Prostate gland (tissue), 2 donors: ENCODE data around the gene PLVAP. TPM values are rescaled to one million over a fixed set of nuclear protein-coding genes. Genes with fewer than 3 reads are reported as not detected.

Experiments used
- DNase-seq: peaks from one replicate; pipeline ENCODE4 v3.0.0-alpha.2; 2019; ENCODE audit warnings: low spot score
- H3K27ac ChIP-seq, 2 donors: fragments of 200-600 bp; sonication (generic); 2 replicates each; pipeline ENCODE4 v1.5.1; 2017 to 2019
- H3K27me3 ChIP-seq: fragments of 200-600 bp; sonication (generic); replicated peaks from 2 replicates; pipeline ENCODE4 v1.5.1; 2019; ENCODE audit not compliant: insufficient read depth
- H3K36me3 ChIP-seq, 2 donors: fragments of 200-600 bp; sonication (generic); 1 replicate in 1 of 2; 2 replicates in 1 of 2; pipeline versions ENCODE4 v1.5.1 to v1.8.1; 2017 to 2019
- H3K4me1 ChIP-seq: fragments of 200-600 bp; sonication (generic); replicated peaks from 2 replicates; pipeline ENCODE4 v1.5.1; 2019
- H3K4me3 ChIP-seq, 2 donors: fragments of 200-600 bp; sonication (generic); 2 replicates each; pipeline ENCODE4 v1.5.1; 2017 to 2019
- H3K9me3 ChIP-seq: fragments of 200-600 bp; sonication (generic); 2 replicates; pipeline ENCODE4 v1.5.1; 2017
- POLR2A ChIP-seq: fragments of 450-650 bp; IDR thresholded peaks from one replicate; pipeline ENCODE4 v1.6.1; 2016; ENCODE audit warnings: antibody characterized with exemption, mild to moderate bottlenecking
- POLR2AphosphoS5 ChIP-seq: sonication (generic); formaldehyde crosslinking; IDR thresholded peaks from one replicate; pipeline ENCODE4 v1.6.1; 2017; ENCODE audit warnings: antibody characterized with exemption
- WGBS: methylation state at CpG from one replicate; pipeline ENCODE4 v1.1.5; 2018; 5-methylcytosine and 5-hydroxymethylcytosine counted together
- intact Hi-C: fragments of 100-400 bp; cut with DNase I; formaldehyde crosslinking; loops from one replicate; pipeline ENCODE4 v1.14.2; 2022
- total RNA-seq, 2 donors: library from RNA; depleted of rRNA; stranded (reverse); fragments of >200 nt; gene quantifications; one replicate each; pipeline ENCODE4 v1.1.0, GENCODE V29; 2016
- TF ChIP-seq, protein P1 (sequence below), 4 experiments: fragments of 200-600 bp in 2 of 4; fragments of 450-650 bp in 2 of 4; sonication (generic) in 2 of 4; IDR thresholded peaks; 1 replicate in 3 of 4; 2 replicates in 1 of 4; pipeline ENCODE4 v1.5.1; 2016 to 2019; ENCODE audit warnings: antibody characterized with exemption in 4 of 4, mild to moderate bottlenecking in 2 of 4, moderate library complexity in 2 of 4

Gene PLVAP
- total RNA-seq, 2 donors from 2014 or later, result 33.5 to 35.4 TPM

DNA sequence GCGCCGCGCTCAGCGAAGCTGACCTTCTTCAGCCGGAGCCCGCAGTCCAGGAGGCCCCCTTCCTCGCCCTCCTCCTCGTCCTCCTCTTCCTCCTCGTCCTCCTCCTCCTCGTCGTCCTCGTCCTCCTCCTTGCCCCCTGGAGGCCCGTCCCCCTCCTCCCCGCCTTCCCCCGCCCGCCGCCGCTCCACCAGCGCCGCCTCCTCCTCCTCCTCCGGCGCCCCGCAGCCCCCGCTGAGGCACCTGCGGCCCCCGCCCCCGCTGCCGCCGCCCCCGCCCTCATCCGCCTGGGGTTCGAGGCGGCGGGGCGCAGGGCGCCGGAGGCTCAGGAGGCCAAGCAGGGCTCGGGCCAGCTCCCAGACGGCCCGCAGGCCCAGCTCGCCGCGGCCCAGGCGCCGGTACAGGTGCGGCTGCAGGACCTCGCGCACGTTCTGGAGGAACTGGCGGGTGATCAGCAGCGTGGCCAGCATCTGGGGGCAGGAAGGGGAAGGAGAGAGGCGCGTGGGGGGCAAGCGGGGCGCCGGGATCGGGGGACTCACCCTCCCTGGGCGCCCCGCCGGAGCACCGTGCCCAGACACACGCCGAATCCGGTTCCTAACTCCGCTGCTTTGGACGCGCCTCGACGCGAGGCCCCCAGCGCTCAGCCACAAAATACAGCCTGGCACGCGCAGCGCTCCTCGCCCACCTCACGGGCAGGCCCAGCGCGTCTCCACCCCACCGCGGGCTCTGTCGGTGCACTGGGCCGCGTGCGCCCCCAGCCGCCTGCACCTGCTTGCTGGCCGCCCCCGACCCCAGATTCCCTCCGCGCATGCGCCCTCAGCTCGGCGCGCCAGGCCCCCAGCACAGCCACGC, 48.4 kb downstream of the PLVAP start:
- WGBS, result 21% methylated on average over 57 of the region's 94 CpGs

DNA sequence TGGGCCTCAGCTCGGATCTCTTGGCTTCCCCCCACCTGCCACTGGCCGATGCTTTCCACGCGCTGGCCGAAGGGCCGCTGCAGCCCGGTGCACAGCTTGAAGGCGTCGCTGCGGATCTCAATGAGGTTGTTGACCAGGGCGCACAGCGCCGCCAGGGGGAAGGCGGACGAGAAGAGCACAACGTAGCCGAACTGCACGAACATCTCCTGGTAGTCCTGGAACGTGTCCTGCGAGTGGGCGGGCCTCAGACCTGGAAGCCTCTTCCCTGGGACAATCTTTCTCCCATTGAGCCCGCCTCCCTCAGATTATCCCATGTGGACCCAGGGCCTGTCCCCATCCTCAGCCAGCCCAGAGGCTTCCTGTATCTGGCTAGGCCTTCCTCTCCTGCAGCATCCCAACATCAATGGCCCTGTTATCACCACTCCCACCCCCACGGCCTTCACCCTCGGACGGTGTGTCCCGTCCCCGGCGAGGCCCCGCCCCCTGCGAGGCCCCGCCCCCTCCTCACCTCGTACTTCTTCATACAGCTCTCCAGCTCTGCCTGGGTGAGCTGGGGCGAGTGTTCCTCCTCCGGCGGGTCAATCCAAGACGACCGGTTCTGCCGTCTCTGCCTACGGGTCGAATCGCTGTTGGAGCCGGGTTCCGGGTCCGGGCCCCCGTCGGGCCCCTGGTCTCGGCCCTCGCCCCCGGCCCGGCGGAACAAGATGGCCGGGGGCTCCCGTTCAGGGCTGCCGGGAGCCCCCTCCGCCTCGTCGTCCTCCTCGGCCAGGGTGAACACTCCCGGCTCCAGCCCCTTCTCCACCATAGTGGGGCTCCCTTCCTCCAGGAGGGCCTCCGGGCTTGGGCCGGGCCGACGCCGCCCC, 49.3 kb downstream of the PLVAP start:
- H3K4me1 ChIP-seq, result peaks cover 9% of the 10 kb centered on the region
- H3K36me3 ChIP-seq, result no peaks in the 10 kb centered on the region
- H3K27me3 ChIP-seq, result no peaks in the 10 kb centered on the region
- TF ChIP-seq, protein P1, sequence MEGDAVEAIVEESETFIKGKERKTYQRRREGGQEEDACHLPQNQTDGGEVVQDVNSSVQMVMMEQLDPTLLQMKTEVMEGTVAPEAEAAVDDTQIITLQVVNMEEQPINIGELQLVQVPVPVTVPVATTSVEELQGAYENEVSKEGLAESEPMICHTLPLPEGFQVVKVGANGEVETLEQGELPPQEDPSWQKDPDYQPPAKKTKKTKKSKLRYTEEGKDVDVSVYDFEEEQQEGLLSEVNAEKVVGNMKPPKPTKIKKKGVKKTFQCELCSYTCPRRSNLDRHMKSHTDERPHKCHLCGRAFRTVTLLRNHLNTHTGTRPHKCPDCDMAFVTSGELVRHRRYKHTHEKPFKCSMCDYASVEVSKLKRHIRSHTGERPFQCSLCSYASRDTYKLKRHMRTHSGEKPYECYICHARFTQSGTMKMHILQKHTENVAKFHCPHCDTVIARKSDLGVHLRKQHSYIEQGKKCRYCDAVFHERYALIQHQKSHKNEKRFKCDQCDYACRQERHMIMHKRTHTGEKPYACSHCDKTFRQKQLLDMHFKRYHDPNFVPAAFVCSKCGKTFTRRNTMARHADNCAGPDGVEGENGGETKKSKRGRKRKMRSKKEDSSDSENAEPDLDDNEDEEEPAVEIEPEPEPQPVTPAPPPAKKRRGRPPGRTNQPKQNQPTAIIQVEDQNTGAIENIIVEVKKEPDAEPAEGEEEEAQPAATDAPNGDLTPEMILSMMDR (IDR thresholded peaks at IDR 0.05), result peak; percentile 28 to 77 (median 55)
- peak; percentile 18 for TF ChIP-seq POLR2A
- peak; percentile 63 for TF ChIP-seq POLR2AphosphoS5
- H3K4me3 ChIP-seq, result peak overlapping the region; percentile 26 to 40
- no peaks in the 10 kb centered on the region for H3K9me3 ChIP-seq
- intact Hi-C loops, result no loop called here
- DNase-seq, result peak; percentile 90
- peak overlapping the region; percentile 81 to 91 for H3K27ac ChIP-seq
- WGBS, result 23% methylated on average over 62 of the region's 64 CpGs

More for the DNA sequence above, 48.4 kb downstream of the PLVAP start:
- no peaks in the 10 kb centered on the region for H3K36me3 ChIP-seq
- intact Hi-C loops, result no loop called here
- H3K27ac ChIP-seq, result peak overlapping the region; percentile 81 to 91
- DNase-seq, result no peak
- TF ChIP-seq POLR2A (no peak), POLR2AphosphoS5 (no peak)
- TF ChIP-seq, protein P1 (IDR thresholded peaks at IDR 0.05), result no peak
- H3K4me1 ChIP-seq, result peaks cover 9% of the 10 kb centered on the region
- H3K27me3 ChIP-seq, result no peaks in the 10 kb centered on the region
- no peaks in the 10 kb centered on the region for H3K9me3 ChIP-seq
- H3K4me3 ChIP-seq, result peak overlapping the region; percentile 26 to 40

DNA sequence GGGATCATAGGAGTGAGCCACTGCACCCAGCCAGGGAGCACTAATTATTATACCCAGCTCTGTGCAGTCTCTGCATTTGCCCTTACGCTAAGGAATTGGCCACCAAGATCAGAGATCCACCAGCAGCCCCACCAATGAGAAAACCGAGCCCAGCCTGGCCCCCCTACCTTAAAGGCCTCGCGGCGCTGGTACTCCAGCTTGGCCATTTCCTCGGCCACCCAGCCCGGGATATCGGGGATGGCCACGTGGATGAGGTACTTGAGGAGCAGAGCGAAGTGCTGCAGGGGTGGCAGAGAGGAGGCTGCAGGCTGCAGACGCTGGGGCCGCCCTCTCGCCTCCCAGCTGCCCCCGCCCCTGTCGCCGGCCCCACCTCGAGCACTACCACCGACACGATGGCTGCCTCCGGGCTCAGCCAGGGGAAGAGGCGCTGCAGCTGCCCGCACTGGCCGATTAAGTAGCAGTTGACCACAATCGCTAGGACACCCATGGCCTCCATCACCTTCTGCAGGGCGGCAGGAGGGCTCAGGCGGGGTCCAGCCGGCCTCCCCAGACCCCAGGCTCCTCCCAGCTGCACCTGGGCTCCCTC, 50.0 kb downstream of the PLVAP start:
- H3K36me3 ChIP-seq, result no peaks in the 10 kb centered on the region
- intact Hi-C loops, result no loop called here
- H3K27me3 ChIP-seq, result no peaks in the 10 kb centered on the region
- H3K4me3 ChIP-seq, result no peak overlapping the region
- no peaks in the 10 kb centered on the region for H3K9me3 ChIP-seq
- peaks cover 9% of the 10 kb centered on the region for H3K4me1 ChIP-seq
- H3K27ac ChIP-seq, result peak overlapping the region; percentile 81 to 91
- DNase-seq, result no peak
- WGBS, result 90% methylated on average over 15 of the region's 27 CpGs
- no peak for TF ChIP-seq POLR2AphosphoS5
- no peak for TF ChIP-seq POLR2A
- TF ChIP-seq, protein P1 (IDR thresholded peaks at IDR 0.05), result no peak

DNA sequence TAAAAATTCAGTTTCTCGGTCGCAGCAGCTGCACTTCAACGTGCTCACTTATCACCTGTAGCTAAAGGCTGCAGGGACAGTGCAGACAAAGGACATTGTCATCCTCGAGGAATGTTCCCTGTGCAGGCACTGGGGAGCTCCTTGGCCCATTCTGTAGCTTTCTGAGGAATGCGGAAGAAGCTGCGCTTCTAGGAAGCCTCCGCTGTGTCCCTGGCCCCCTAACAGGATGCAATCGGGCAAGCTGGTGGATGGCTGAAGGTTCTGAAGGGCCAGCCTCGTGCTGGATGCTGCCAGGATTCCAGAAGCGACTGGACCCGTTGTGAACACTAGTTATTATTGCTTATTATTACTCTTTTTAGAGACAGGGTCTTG, 50.6 kb downstream of the PLVAP start:
- Histone ChIP-seq H3K4me3 (no peak overlapping the region), H3K27ac (no peak overlapping the region), H3K4me1 (peaks cover 9% of the 10 kb centered on the region), H3K36me3 (no peaks in the 10 kb centered on the region), H3K9me3 (no peaks in the 10 kb centered on the region), H3K27me3 (no peaks in the 10 kb centered on the region)
- intact Hi-C loops, result no loop called here
- 73% methylated on average over 11 of the region's 11 CpGs for WGBS
- DNase-seq, result no peak
- TF ChIP-seq, protein P1 (IDR thresholded peaks at IDR 0.05), result no peak
- no peak for TF ChIP-seq POLR2AphosphoS5
- TF ChIP-seq POLR2A, result no peak
